Upper lobe of right lung (tissue), 1 donor: ENCODE measurements around the gene GFPT1. TPM values are rescaled to one million over a fixed set of nuclear protein-coding genes. Genes with fewer than 3 reads are reported as not detected.

Experiments used
- ATAC-seq: fragments of 200-7000 bp; cut with Tn5 transposase; one replicate; pipeline ENCODE4 v1.9.1; 2020; ENCODE audit warnings: mild to moderate bottlenecking, moderate library complexity
- DNase-seq: peaks from one replicate; pipeline ENCODE4 v3.0.0-alpha.2; 2020
- H3K27ac ChIP-seq: fragments of 200-600 bp; one replicate; pipeline ENCODE4 v1.8.0; 2022
- H3K27me3 ChIP-seq: fragments of 200-600 bp; one replicate; pipeline ENCODE4 v1.8.0; 2022; ENCODE audit warnings: mild to moderate bottlenecking
- H3K36me3 ChIP-seq: fragments of 200-600 bp; one replicate; pipeline ENCODE4 v1.8.0; 2022
- H3K4me1 ChIP-seq: fragments of 200-600 bp; one replicate; pipeline ENCODE4 v1.8.0; 2022
- H3K4me3 ChIP-seq: fragments of 200-600 bp; one replicate; pipeline ENCODE4 v1.8.0; 2022; ENCODE audit warnings: mild to moderate bottlenecking
- H3K9me3 ChIP-seq: fragments of 200-600 bp; one replicate; pipeline ENCODE4 v1.8.0; 2022
- CTCF ChIP-seq: fragments of 200-600 bp; IDR thresholded peaks from one replicate; pipeline ENCODE4 v1.8.0; 2022; ENCODE audit warnings: antibody characterized with exemption
- intact Hi-C: fragments of 100-400 bp; cut with DNase I; formaldehyde crosslinking; loops from one replicate; pipeline ENCODE4 v1.11.0; 2022
- total RNA-seq: library from RNA; stranded (reverse); fragmentation: NEBNext Ultra II Directional; extraction: Animal tissue kit (Norgen Biotek cat#: 25700); gene quantifications from one replicate; pipeline ENCODE4 v1.2.1, GENCODE V29; 2021
- donor health status: DM: no; HTN: yes; CAD: no; lungs with severe emphysema.

GFPT1 gene
- total RNA-seq, 1 donor from 2014 or later: 68.2 TPM

DNA sequence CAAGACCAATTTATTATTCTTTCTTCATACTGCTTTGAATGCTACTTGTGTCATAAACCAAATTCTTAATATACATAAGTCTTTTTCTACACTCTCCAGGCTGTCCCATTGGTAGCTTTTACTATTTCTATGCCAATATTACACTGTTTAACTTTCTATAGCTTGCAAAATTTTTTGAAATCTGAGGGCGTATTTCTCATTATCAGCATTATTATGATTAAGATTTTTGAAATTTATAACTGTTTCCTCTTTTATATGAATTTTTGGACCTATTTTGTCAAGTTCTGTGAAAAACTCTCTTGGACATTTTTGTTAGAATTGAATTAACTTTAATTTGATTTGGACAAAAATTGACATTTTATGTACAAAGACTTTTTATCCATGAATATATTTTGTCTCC lies 98.6 kb downstream of the GFPT1 start:
- intact Hi-C loops: no loop called here
- ATAC-seq (no peak), DNase-seq (no peak)
- H3K36me3 ChIP-seq: no peaks in the 10 kb centered on the region
- no peaks in the 10 kb centered on the region for H3K27me3 ChIP-seq
- no peak for TF ChIP-seq CTCF
- no peaks in the 10 kb centered on the region for H3K4me1 ChIP-seq
- H3K9me3 ChIP-seq: no peaks in the 10 kb centered on the region
- no peak overlapping the region for H3K4me3 ChIP-seq
- H3K27ac ChIP-seq: no peak overlapping the region

GRCh38 chr2:69287544-69287943 lies 99.5 kb downstream of the GFPT1 start:
- no peaks in the 10 kb centered on the region for H3K4me1 ChIP-seq
- H3K27ac ChIP-seq: no peak overlapping the region
- no peak for ATAC-seq
- no peak for TF ChIP-seq CTCF
- DNase-seq: no peak
- no peak overlapping the region for H3K4me3 ChIP-seq
- H3K36me3 ChIP-seq: no peaks in the 10 kb centered on the region
- intact Hi-C loops: no loop called here
- H3K9me3 ChIP-seq: no peaks in the 10 kb centered on the region
- no peaks in the 10 kb centered on the region for H3K27me3 ChIP-seq

GRCh38 chr2:69285379-69285894 lies 101.6 kb downstream of the GFPT1 start:
- ATAC-seq (no peak), DNase-seq (no peak)
- no peak for TF ChIP-seq CTCF
- intact Hi-C loops: no loop called here
- Histone ChIP-seq H3K4me3 (no peak overlapping the region), H3K9me3 (no peaks in the 10 kb centered on the region), H3K27me3 (no peaks in the 10 kb centered on the region), H3K36me3 (no peaks in the 10 kb centered on the region), H3K4me1 (no peaks in the 10 kb centered on the region), H3K27ac (no peak overlapping the region)

DNA sequence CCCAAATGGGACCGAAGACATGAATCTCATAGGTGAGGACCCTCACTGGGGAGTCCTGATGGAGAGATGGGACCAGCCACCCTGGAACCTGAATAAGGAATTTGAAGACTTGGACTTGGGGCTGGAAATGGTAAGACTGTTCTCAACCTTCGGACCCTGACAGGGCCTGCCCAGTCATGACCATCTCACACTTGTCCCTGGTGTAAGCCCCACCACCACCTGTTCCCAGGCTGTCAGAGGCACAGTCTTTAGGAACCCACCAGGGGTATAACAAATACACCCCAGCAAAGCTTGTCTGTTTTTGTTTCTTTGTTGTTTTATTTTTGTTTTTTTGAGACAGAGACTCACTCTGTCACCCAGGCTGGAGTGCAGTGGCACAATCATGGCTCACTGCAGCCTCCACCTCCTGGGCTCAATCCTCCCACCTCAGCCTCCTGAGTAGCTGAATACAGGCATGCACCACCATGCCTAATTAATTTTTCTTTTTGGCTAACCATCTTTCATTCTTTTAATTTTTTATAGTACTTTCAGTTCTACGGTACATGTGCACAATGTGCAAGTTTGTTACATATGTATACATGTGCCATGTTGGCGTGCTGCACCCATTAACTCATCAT lies 106.1 kb downstream of the GFPT1 start:
- TF ChIP-seq CTCF: no peak
- DNase-seq (no peak), ATAC-seq (no peak)
- intact Hi-C loops: no loop called here
- no peaks in the 10 kb centered on the region for H3K36me3 ChIP-seq
- H3K27ac ChIP-seq: no peak overlapping the region
- no peaks in the 10 kb centered on the region for H3K27me3 ChIP-seq
- H3K9me3 ChIP-seq: no peaks in the 10 kb centered on the region
- no peaks in the 10 kb centered on the region for H3K4me1 ChIP-seq
- H3K4me3 ChIP-seq: no peak overlapping the region

DNA sequence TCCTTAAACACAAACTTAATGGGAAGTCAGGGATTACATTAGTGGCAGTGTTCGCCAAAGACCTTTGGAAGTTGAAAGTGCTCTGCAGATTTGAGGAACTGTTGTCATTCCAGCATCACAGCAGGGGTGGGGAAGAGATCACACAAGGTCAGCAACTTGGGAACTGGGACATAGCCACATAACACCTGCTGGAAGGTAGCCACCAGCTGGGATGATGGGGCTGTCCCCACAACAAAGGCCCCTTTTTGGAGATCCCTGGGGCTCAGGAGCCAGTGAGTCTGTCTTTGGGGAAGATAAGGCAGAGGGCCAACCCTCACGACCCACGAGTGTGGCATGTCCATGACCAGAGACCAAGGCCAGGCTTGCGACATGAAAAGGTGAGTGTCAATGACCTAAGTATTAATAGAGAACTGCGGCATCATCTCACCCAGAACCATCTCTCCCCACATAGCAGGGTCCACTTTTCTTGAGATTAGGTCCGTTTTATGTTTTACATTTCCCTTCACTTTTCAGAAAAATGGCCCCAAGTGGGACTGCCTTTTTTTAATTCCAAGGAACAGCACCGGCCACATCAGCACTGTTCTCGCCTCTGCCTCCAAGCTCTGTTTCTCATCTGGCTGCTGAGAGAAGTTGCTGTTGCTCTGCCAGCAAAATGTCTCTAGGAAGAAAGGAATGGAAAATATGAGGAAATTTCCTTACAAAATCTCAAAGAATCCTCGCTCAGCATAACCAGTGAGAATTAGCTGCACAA lies 106.9 kb downstream of the GFPT1 start:
- H3K4me3 ChIP-seq: no peak overlapping the region
- no peaks in the 10 kb centered on the region for H3K4me1 ChIP-seq
- H3K27me3 ChIP-seq: no peaks in the 10 kb centered on the region
- no peaks in the 10 kb centered on the region for H3K9me3 ChIP-seq
- TF ChIP-seq CTCF: no peak
- no peak overlapping the region for H3K27ac ChIP-seq
- intact Hi-C loops: no loop called here
- H3K36me3 ChIP-seq: no peaks in the 10 kb centered on the region
- ATAC-seq (no peak), DNase-seq (no peak)
